Endothelial cell of umbilical vein (primary cell): ENCODE results near the gene MAN1A1. TPM values are rescaled to one million over a fixed set of nuclear protein-coding genes. Genes with fewer than 3 reads are reported as not detected.

Source experiments
- BruUV-seq: library from RNA; stranded (reverse); fragments of 400-500 nt; replicated peaks from 2 replicates; lab custom pipeline; 2021; lab: Mats Ljungman, UMichigan
- CTCF ChIA-PET: fragments of 300-600, 350-600 bp; sonication (Branson Sonifier 250); formaldehyde crosslinking; loops from one replicate; lab custom pipeline; 2021; ENCODE audit warnings: antibody characterized with exemption, inconsistent platforms; lab: Charles Lee
- POLR2A ChIA-PET: fragments of 300-600, 350-600 bp; sonication (Branson Sonifier 250); formaldehyde crosslinking; loops from one replicate; lab custom pipeline; 2021; ENCODE audit warnings: antibody characterized with exemption, inconsistent platforms; lab: Charles Lee
- DNase-seq: peaks from one replicate; pipeline ENCODE4 v3.0.0-alpha.2; 2011; ENCODE audit warnings: low read depth, low spot score
- FAIRE-seq: peaks from 2 replicates; lab custom pipeline; 2011; peaks lifted over from hg19 to GRCh38; lab: Jason Lieb, UNC
- H2AFZ ChIP-seq: 2 replicates; pipeline ENCODE4 v1.6.0; 2012; ENCODE audit warnings: low read depth, low read length, control low read depth, inconsistent platforms
- H3K27ac ChIP-seq: 2 replicates; pipeline ENCODE4 v1.5.1; 2011; ENCODE audit warnings: low read depth, mild to moderate bottlenecking, control low read depth, low read length, moderate library complexity; ENCODE audit not compliant: insufficient read depth
- H3K27me3 ChIP-seq, 2 experiments: 2 replicates each; pipeline versions ENCODE4 v1.6.0 to v1.6.1; 2011; ENCODE audit warnings: low read length in 2 of 2, mixed read lengths in 1 of 2; ENCODE audit not compliant: control insufficient read depth in 2 of 2, insufficient read depth in 2 of 2
- H3K36me3 ChIP-seq, 2 experiments: 2 replicates in 1 of 2; 3 replicates in 1 of 2; pipeline ENCODE4 v1.5.1; 2011; ENCODE audit warnings: low read length in 2 of 2, mild to moderate bottlenecking in 1 of 2, moderate library complexity in 1 of 2; ENCODE audit not compliant: control insufficient read depth in 2 of 2, insufficient read depth in 2 of 2; ENCODE audit errors: extremely low read depth in 1 of 2
- H3K4me1 ChIP-seq: 3 replicates; pipeline ENCODE4 v1.5.1; 2011; ENCODE audit warnings: mild to moderate bottlenecking, low read length; ENCODE audit not compliant: control insufficient read depth, insufficient read depth; ENCODE audit errors: extremely low read depth
- H3K4me2 ChIP-seq: 2 replicates; pipeline ENCODE4 v1.6.1; 2011; ENCODE audit warnings: low read length, control low read depth, mixed read lengths; ENCODE audit not compliant: insufficient read depth
- H3K4me3 ChIP-seq, 3 experiments: fragments of 200-600 bp in 1 of 3; sonication (generic), shearing (Covaris generic) in 1 of 3; replicated peaks in 1 of 3; 2 replicates each; pipeline ENCODE4 v1.5.1; 2011 to 2016; ENCODE audit warnings: control low read depth in 3 of 3, low read length in 3 of 3, mild to moderate bottlenecking in 2 of 3, inconsistent platforms in 1 of 3, low read depth in 1 of 3, moderate library complexity in 1 of 3; ENCODE audit not compliant: insufficient read depth in 1 of 3
- H3K79me2 ChIP-seq: 2 replicates; pipeline ENCODE4 v1.6.0; 2012; ENCODE audit warnings: low read length, inconsistent platforms; ENCODE audit not compliant: control insufficient read depth, insufficient read depth
- H3K9ac ChIP-seq: replicated peaks from 2 replicates; pipeline ENCODE3; 2011; ENCODE audit warnings: low read length, control low read depth; ENCODE audit not compliant: insufficient read depth; ENCODE audit errors: extremely low read depth
- H3K9me1 ChIP-seq: replicated peaks from 3 replicates; pipeline ENCODE4 v1.6.0; 2011; ENCODE audit warnings: mild to moderate bottlenecking, low read length; ENCODE audit not compliant: control insufficient read depth, insufficient read depth; ENCODE audit errors: extremely low read depth
- H3K9me3 ChIP-seq: replicated peaks from 2 replicates; pipeline ENCODE4 v1.5.1; 2012; ENCODE audit warnings: low read length, inconsistent platforms; ENCODE audit not compliant: control insufficient read depth, insufficient read depth
- H4K20me1 ChIP-seq: replicated peaks from 2 replicates; pipeline ENCODE3; 2011; ENCODE audit warnings: mild to moderate bottlenecking, low read length; ENCODE audit not compliant: control insufficient read depth, insufficient read depth; ENCODE audit errors: extremely low read depth
- EZH2 ChIP-seq: IDR thresholded peaks from 2 replicates; pipeline ENCODE4 v1.6.1; 2012; ENCODE audit warnings: borderline replicate concordance, low read depth, mild to moderate bottlenecking, moderate library complexity, low read length, inconsistent platforms; ENCODE audit not compliant: severe bottlenecking
- FOS ChIP-seq: IDR thresholded peaks from 2 replicates; pipeline ENCODE4 v1.6.1; 2011; ENCODE audit warnings: mild to moderate bottlenecking, low read length, moderate library complexity, borderline replicate concordance; ENCODE audit not compliant: insufficient read depth
- GATA2 ChIP-seq: IDR thresholded peaks from 2 replicates; pipeline ENCODE4 v1.7.0; 2011; ENCODE audit warnings: low read depth, mild to moderate bottlenecking, moderate library complexity, mixed read lengths, low read length; ENCODE audit not compliant: insufficient read length, insufficient read depth
- JUN ChIP-seq: IDR thresholded peaks from 2 replicates; pipeline ENCODE4 v1.6.1; 2011; ENCODE audit warnings: borderline replicate concordance, low read depth; ENCODE audit not compliant: insufficient read length, insufficient read depth
- MYC ChIP-seq: IDR thresholded peaks from one replicate; pipeline ENCODE4 v1.6.1; 2011; ENCODE audit warnings: mild to moderate bottlenecking, low read depth, low read length
- POLR2A ChIP-seq: IDR thresholded peaks from 2 replicates; pipeline ENCODE4 v1.6.1; 2012; ENCODE audit warnings: low read depth, mild to moderate bottlenecking, control low read depth, low read length
- POLR2AphosphoS5 ChIP-seq: IDR thresholded peaks from 2 replicates; pipeline ENCODE4 v1.6.1; 2012; ENCODE audit warnings: low read depth, mild to moderate bottlenecking, control low read depth, low read length, moderate library complexity; ENCODE audit not compliant: insufficient read depth
- dilution Hi-C: fragments of 300-500 bp; cut with MboI; formaldehyde crosslinking; loops from one replicate; pipeline ENCODE4 v1.15.0; 2019; ENCODE audit warnings: low sequenced_read_pairs; ENCODE audit not compliant: extremely low pct_ligation_motif_present
- intact Hi-C: fragments of 100-400 bp; cut with micrococcal nuclease; formaldehyde crosslinking; loops from one replicate; pipeline ENCODE4 v1.10.0; 2022
- polyA plus RNA-seq, 4 experiments: library from polyadenylated mRNA; depleted of rRNA in 3 of 4; stranded (reverse) in 3 of 4; unstranded in 1 of 4; fragments of >200 nt; gene quantifications; 2 replicates each; pipeline versions ENCODE4 v1.2.1 to v1.2.3, GENCODE V29; 2011 to 2012; ENCODE audit warnings: missing spikeins in 1 of 4
- total RNA-seq: library from RNA; stranded (reverse); gene quantifications from 2 replicates; pipeline ENCODE4 v1.2.3, GENCODE V29; 2021
- TF ChIP-seq, protein P1 (sequence below), 2 donors: IDR thresholded peaks; 1 replicate in 1 of 2; 2 replicates in 1 of 2; pipeline ENCODE4 v1.5.1; 2011; ENCODE audit warnings: low read length in 2 of 2, mild to moderate bottlenecking in 2 of 2, moderate library complexity in 2 of 2, control low read depth in 1 of 2, inconsistent platforms in 1 of 2, low read depth in 1 of 2; ENCODE audit not compliant: insufficient read depth in 1 of 2; ENCODE audit errors: extremely low read depth in 1 of 2
- TF ChIP-seq, protein P2 (sequence below): IDR thresholded peaks from 2 replicates; pipeline ENCODE4 v1.6.1; 2011; ENCODE audit not compliant: insufficient read depth, insufficient read length

The MAN1A1 gene
- total and polyA plus RNA-seq, 2 donors (not counting 3 experiments of a cell fraction or from before 2014, with no cell fraction given) = 3.3 to 12.9 TPM

DNA sequence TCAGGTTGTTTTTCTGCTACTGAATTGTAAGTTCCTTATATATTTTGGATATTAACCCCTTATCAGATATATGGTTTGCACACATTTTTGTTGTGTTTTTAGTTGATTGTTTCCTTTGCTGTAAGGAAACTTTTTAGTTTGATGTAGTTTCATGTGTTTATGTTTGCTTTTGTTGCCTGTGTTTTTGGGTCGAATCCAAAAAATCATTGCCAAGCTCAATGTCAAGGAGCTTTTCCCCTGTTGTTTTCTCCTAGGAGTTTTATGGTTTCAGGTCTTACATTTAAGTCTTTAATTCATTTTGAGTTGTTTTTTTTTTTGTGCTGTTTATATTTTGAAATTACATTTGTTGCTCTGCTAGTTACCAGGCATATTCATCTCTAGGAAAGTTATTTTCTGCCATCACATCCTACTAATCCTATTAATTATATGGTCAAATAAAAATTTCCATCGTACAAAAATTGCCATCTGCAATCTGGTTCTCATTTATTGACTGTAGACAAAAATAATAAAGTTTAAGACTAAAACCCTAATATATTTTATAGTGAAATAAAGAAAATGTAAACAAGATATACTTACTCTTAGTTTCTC lies 167.3 kb downstream of the MAN1A1 start:
- H3K36me3 ChIP-seq = no peaks in the 10 kb centered on the region
- H4K20me1 ChIP-seq = no peaks in the 10 kb centered on the region
- no peaks in the 10 kb centered on the region for H3K27me3 ChIP-seq
- dilution Hi-C loops (no loop called here), intact Hi-C loops (no loop called here)
- BruUV-seq = no TSS peak
- no peaks in the 10 kb centered on the region for H3K9me3 ChIP-seq
- POLR2A ChIA-PET = no interaction called here
- peaks cover 2% of the 10 kb centered on the region for H3K4me1 ChIP-seq
- TF ChIP-seq, protein P1, sequence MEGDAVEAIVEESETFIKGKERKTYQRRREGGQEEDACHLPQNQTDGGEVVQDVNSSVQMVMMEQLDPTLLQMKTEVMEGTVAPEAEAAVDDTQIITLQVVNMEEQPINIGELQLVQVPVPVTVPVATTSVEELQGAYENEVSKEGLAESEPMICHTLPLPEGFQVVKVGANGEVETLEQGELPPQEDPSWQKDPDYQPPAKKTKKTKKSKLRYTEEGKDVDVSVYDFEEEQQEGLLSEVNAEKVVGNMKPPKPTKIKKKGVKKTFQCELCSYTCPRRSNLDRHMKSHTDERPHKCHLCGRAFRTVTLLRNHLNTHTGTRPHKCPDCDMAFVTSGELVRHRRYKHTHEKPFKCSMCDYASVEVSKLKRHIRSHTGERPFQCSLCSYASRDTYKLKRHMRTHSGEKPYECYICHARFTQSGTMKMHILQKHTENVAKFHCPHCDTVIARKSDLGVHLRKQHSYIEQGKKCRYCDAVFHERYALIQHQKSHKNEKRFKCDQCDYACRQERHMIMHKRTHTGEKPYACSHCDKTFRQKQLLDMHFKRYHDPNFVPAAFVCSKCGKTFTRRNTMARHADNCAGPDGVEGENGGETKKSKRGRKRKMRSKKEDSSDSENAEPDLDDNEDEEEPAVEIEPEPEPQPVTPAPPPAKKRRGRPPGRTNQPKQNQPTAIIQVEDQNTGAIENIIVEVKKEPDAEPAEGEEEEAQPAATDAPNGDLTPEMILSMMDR (IDR thresholded peaks at IDR 0.05; ENCODE audit: extremely low read depth in 1 of 2, insufficient read depth in 1 of 2, low read depth in 1 of 2, low read length in 2 of 2) = no peak
- TF ChIP-seq, protein P2, sequence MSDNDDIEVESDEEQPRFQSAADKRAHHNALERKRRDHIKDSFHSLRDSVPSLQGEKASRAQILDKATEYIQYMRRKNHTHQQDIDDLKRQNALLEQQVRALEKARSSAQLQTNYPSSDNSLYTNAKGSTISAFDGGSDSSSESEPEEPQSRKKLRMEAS = no peak
- no peak for TF ChIP-seq FOS
- TF ChIP-seq EZH2 = no peak
- TF ChIP-seq POLR2A = no peak
- no peak for TF ChIP-seq MYC
- TF ChIP-seq JUN = no peak
- TF ChIP-seq GATA2 = no peak
- no peak for TF ChIP-seq POLR2AphosphoS5
- H2AFZ ChIP-seq = no peak overlapping the region
- H3K4me2 ChIP-seq = no peak overlapping the region
- H3K9ac ChIP-seq = no peak overlapping the region
- H3K79me2 ChIP-seq = no peaks in the 10 kb centered on the region
- no peak overlapping the region for H3K4me3 ChIP-seq
- no peaks in the 10 kb centered on the region for H3K9me1 ChIP-seq
- DNase-seq (no peak), FAIRE-seq (no peak)
- no peak overlapping the region for H3K27ac ChIP-seq
- CTCF ChIA-PET = interaction anchor here (1.2 kb wide), 1 partner anchor 9 kb away, joined by 7 read pairs; no protein-coding TSS in a partner anchor
